OCI-LY1 (cell line): ENCODE data around the gene JMJD1C.

Source experiments
- CTCF ChIP-seq: fragments of 200-600 bp; sonication (generic), shearing (Covaris generic); IDR thresholded peaks from 2 replicates; pipeline ENCODE4 v1.5.1; 2017; ENCODE audit warnings: mild to moderate bottlenecking, antibody characterized with exemption, low read length, moderate library complexity, mixed read lengths
- EZH2 ChIP-seq: fragments of 200-600 bp; sonication (generic), shearing (Covaris generic); IDR thresholded peaks from 2 replicates; pipeline ENCODE4 v1.8.0; 2017; ENCODE audit warnings: borderline replicate concordance, mixed run types, mild to moderate bottlenecking, antibody characterized with exemption, low read length, moderate library complexity, mixed read lengths

DNA sequence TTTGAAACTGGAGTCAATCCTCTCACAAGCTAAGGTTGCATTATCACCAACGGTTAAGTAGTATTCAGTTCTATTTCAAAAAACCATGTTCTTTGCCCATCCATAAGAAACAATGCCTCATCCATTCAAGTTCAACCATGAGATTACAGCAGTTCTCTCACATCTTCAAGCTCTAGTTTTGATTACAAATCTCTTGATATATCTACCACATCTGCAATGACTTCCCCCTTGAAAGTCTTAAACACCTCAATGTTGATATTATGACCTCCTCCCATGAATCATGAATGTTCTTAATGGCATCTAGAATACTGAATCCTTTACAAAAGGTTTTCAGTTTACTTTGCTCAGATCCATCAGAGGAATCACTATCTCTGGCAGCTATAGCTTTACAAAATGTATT, 81.8 kb downstream of the JMJD1C start:
- TF ChIP-seq CTCF: no peak
- TF ChIP-seq EZH2: no peak
